Ovary (tissue), 9 donors: Measurements from ENCODE around the gene EDAR. TPM values are rescaled to one million over a fixed set of nuclear protein-coding genes. Genes with fewer than 3 reads are reported as not detected.
A peak's percentile ranks its signal among the peaks of the same experiment; 100 is the strongest.

ENCODE experiments used
- DNase-seq, 5 donors: peaks; one replicate each; pipeline ENCODE4 v3.0.0-alpha.2; 2019 to 2020
- H3K27ac ChIP-seq, 2 donors: fragments of 200-600 bp; one replicate each; pipeline versions ENCODE4 v1.5.1 to v1.8.0; 2019 to 2022
- H3K27me3 ChIP-seq: fragments of 200-600 bp; one replicate; pipeline ENCODE4 v1.8.0; 2022
- H3K36me3 ChIP-seq: fragments of 200-600 bp; sonication (generic); one replicate; pipeline ENCODE4 v1.5.1; 2019
- H3K4me1 ChIP-seq: one replicate; pipeline ENCODE4 v1.8.1; 2013; ENCODE audit warnings: mild to moderate bottlenecking, moderate library complexity; ENCODE audit not compliant: insufficient read depth
- H3K4me3 ChIP-seq: fragments of 200-600 bp; sonication (generic); one replicate; pipeline ENCODE4 v1.5.1; 2017
- H3K9me3 ChIP-seq, 2 donors: fragments of 200-600 bp in 1 of 2; sonication (generic) in 1 of 2; one replicate each; pipeline versions ENCODE4 v1.5.1 to v1.8.1; 2013 to 2019; ENCODE audit warnings: mild to moderate bottlenecking in 1 of 2, moderate library complexity in 1 of 2
- EP300 ChIP-seq: sonication (generic); formaldehyde crosslinking; IDR thresholded peaks from one replicate; pipeline ENCODE4 v1.6.1; 2017; ENCODE audit warnings: antibody characterized with exemption
- POLR2A ChIP-seq: fragments of 450-650 bp; IDR thresholded peaks from one replicate; pipeline ENCODE4 v1.6.1; 2017; ENCODE audit warnings: antibody characterized with exemption, mild to moderate bottlenecking, moderate library complexity
- WGBS, 3 donors: extraction: QIAGEN DNeasy Blood & Tissue Kit in 1 of 3; methylation state at CpG; one replicate each; pipeline versions ENCODE4 v1.1.5 to v1.1.7; 2013 to 2017; 5-methylcytosine and 5-hydroxymethylcytosine counted together
- intact Hi-C, 4 donors: fragments of 100-400 bp; cut with DNase I; formaldehyde crosslinking; loops; one replicate each; pipeline versions ENCODE4 v1.11.0 to v1.15.1; 2022 to 2023
- polyA plus RNA-seq, 2 donors: library from polyadenylated mRNA; stranded (reverse); fragments of 200-250 nt in 1 of 2; fragments of 350-450 nt in 1 of 2; fragmentation: Illumina TruSeq in 1 of 2; extraction: RNeasy Lipid Tissue Mini Kit (QIAGEN cat#74804) in 1 of 2; gene quantifications; one replicate each; pipeline ENCODE4 v1.2.3, GENCODE V29; 2013 to 2014
- total RNA-seq, 7 donors: library from RNA; depleted of rRNA in 2 of 7; stranded (reverse); fragments of >200 nt in 2 of 7; fragmentation: NEBNext Ultra II Directional in 3 of 7; extraction: Animal tissue kit (Norgen Biotek cat#: 25700) in 3 of 7; gene quantifications; one replicate each; pipeline versions ENCODE4 v1.1.0 to v1.2.4, GENCODE V29; 2016 to 2023
- TF ChIP-seq, protein P1 (sequence below), 3 donors: fragments of 450-650 bp in 2 of 3; fragments of 200-600 bp in 1 of 3; IDR thresholded peaks; one replicate each; pipeline versions ENCODE4 v1.5.1 to v1.8.0; 2016 to 2022; ENCODE audit warnings: antibody characterized with exemption in 3 of 3, mild to moderate bottlenecking in 1 of 3
- donor health status: DM: no; HTN: no; CAD: no; lungs with moderate emphysema.
- donor health status: DM: no; HTN: no; CAD: no.
- donor health status: Bipolar disorder and iron deficiency.
- donor health status: DM: yes; HTN: yes; CAD: no.
- donor health status: DM: no; HTN: no; CAD: no.
- donor health status: DM: yes; HTN: yes; CAD: no.

The EDAR gene
- total and polyA plus RNA-seq, 9 donors, result 0.11 to 0.13 (median 0.11) TPM; not detected in 6

DNA sequence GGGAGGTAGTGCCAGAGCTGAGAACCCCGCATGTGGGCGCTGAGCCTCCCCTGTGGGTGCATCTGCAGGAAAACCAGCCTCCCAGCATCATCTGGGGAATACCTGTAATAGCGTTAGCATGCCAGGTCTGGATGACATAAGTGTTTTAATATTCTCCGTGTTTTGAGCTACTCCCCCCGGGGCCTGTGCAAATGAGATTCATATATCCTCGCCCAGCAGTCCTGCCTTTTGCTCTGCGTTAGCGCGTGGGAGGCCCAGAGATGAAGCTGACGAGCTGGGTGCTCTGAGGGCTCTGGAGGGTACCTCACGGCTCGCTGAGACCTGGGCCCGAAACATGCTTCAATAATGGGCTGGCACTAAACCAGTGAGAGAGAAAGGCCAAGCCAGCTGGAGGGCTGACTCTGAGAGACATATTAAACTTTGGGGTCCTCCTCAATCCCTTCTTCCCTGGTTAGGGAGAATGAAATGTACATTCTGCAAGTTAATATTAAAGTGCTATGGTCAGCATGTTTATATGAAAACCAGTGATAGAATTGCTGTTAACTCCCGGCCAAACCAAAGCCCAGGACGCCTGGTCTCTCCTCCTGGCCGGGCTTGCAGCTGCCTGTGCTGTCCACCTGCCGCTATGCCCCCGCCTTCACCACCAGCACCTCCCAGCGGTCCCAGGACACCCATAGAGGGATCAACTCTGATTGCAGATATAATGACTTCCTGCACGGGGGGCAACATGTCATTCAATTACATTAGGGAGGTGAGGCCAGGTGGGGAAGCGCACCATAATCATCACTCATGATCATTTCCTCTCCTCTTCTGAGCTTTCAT, 77.0 kb downstream of the EDAR start:
- Histone ChIP-seq H3K36me3 (no peaks in the 10 kb centered on the region), H3K9me3 (no peaks in the 10 kb centered on the region), H3K4me1 (no peaks in the 10 kb centered on the region), H3K4me3 (no peak overlapping the region), H3K27me3 (no peaks in the 10 kb centered on the region), H3K27ac (no peak overlapping the region)
- intact Hi-C loops, result no loop called here
- TF ChIP-seq, protein P1, sequence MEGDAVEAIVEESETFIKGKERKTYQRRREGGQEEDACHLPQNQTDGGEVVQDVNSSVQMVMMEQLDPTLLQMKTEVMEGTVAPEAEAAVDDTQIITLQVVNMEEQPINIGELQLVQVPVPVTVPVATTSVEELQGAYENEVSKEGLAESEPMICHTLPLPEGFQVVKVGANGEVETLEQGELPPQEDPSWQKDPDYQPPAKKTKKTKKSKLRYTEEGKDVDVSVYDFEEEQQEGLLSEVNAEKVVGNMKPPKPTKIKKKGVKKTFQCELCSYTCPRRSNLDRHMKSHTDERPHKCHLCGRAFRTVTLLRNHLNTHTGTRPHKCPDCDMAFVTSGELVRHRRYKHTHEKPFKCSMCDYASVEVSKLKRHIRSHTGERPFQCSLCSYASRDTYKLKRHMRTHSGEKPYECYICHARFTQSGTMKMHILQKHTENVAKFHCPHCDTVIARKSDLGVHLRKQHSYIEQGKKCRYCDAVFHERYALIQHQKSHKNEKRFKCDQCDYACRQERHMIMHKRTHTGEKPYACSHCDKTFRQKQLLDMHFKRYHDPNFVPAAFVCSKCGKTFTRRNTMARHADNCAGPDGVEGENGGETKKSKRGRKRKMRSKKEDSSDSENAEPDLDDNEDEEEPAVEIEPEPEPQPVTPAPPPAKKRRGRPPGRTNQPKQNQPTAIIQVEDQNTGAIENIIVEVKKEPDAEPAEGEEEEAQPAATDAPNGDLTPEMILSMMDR (IDR thresholded peaks at IDR 0.05), result no peak
- TF ChIP-seq EP300 (no peak), POLR2A (no peak)
- DNase-seq, result peak in 2 of 5 donors; percentile 1 to 14
- WGBS, 3 donors, result 64 to 81% (median 69%) methylated on average over 21 of the region's 21 CpGs

- H3K27ac ChIP-seq, result no peak overlapping the region
- no peaks in the 10 kb centered on the region for H3K4me1 ChIP-seq
- no peaks in the 10 kb centered on the region for H3K27me3 ChIP-seq
- no peak for DNase-seq
- intact Hi-C loops, result no loop called here
- TF ChIP-seq, protein P1 (IDR thresholded peaks at IDR 0.05), result no peak
- TF ChIP-seq POLR2A (no peak), EP300 (no peak)
- H3K9me3 ChIP-seq, result no peaks in the 10 kb centered on the region
- H3K4me3 ChIP-seq, result no peak overlapping the region
- WGBS, 3 donors, result 90 to 94% (median 91%) methylated on average over 5 of the region's 5 CpGs
- H3K36me3 ChIP-seq, result no peaks in the 10 kb centered on the region
Observed at GRCh38 chr2:108911401-108911800, 77.6 kb downstream of the EDAR start.

GRCh38 chr2:108910541-108911396, 78.3 kb downstream of the EDAR start:
- 85 to 90% (median 89%) methylated on average over 20 of the region's 20 CpGs for WGBS, 3 donors
- H3K27me3 ChIP-seq, result no peaks in the 10 kb centered on the region
- DNase-seq, result no peak
- no peak overlapping the region for H3K27ac ChIP-seq
- H3K4me3 ChIP-seq, result no peak overlapping the region
- intact Hi-C loops, result no loop called here
- no peaks in the 10 kb centered on the region for H3K9me3 ChIP-seq
- H3K4me1 ChIP-seq, result no peaks in the 10 kb centered on the region
- TF ChIP-seq, protein P1 (IDR thresholded peaks at IDR 0.05), result no peak
- TF ChIP-seq EP300, result no peak
- TF ChIP-seq POLR2A, result no peak
- H3K36me3 ChIP-seq, result no peaks in the 10 kb centered on the region

GRCh38 chr2:108910011-108910431, 79.0 kb downstream of the EDAR start:
- Histone ChIP-seq H3K36me3 (no peaks in the 10 kb centered on the region), H3K27ac (no peak overlapping the region), H3K4me3 (no peak overlapping the region), H3K27me3 (no peaks in the 10 kb centered on the region), H3K4me1 (no peaks in the 10 kb centered on the region), H3K9me3 (no peaks in the 10 kb centered on the region)
- WGBS, 3 donors, result 85% methylated on average over 12 of the region's 12 CpGs
- peak in 1 of 5 donors; percentile 14 for DNase-seq
- intact Hi-C loops, result no loop called here
- TF ChIP-seq POLR2A (no peak), EP300 (no peak)
- TF ChIP-seq, protein P1 (IDR thresholded peaks at IDR 0.05), result no peak
